Subcutaneous abdominal adipose tissue (tissue), 5 donors: ENCODE measurements around the gene C6orf136.

ENCODE experiments used
- H3K27ac ChIP-seq: one replicate; pipeline ENCODE4 v1.7.0; 2013; ENCODE audit warnings: low read depth, mild to moderate bottlenecking, inconsistent platforms, low read length, moderate library complexity
- H3K27me3 ChIP-seq, 5 donors: one replicate each; pipeline ENCODE4 v1.7.0; 2013; ENCODE audit warnings: low read length in 5 of 5, inconsistent platforms in 1 of 5; ENCODE audit not compliant: control insufficient read depth in 5 of 5, insufficient read depth in 4 of 5
- H3K36me3 ChIP-seq, 5 donors: one replicate each; pipeline ENCODE4 v1.7.0; 2013; ENCODE audit warnings: low read length in 5 of 5; ENCODE audit not compliant: control insufficient read depth in 5 of 5, insufficient read depth in 5 of 5
- H3K4me1 ChIP-seq, 5 donors: one replicate each; pipeline ENCODE4 v1.7.0; 2013; ENCODE audit warnings: low read length in 5 of 5, mild to moderate bottlenecking in 3 of 5, moderate library complexity in 1 of 5; ENCODE audit not compliant: control insufficient read depth in 5 of 5, insufficient read depth in 5 of 5
- H3K4me3 ChIP-seq, 5 donors: one replicate each; pipeline ENCODE4 v1.7.0; 2013; ENCODE audit warnings: low read length in 5 of 5, low read depth in 1 of 5
- H3K9ac ChIP-seq, 5 donors: one replicate each; pipeline ENCODE4 v1.7.0; 2013; ENCODE audit warnings: low read length in 5 of 5, mild to moderate bottlenecking in 4 of 5, moderate library complexity in 3 of 5
- H3K9me3 ChIP-seq, 5 donors: one replicate each; pipeline ENCODE4 v1.7.0; 2013; ENCODE audit warnings: low read length in 5 of 5; ENCODE audit not compliant: control insufficient read depth in 5 of 5
- donor health status: healthy.
- donor health status: healthy.
- donor health status: healthy.
- donor health status: healthy.
- donor health status: healthy.

C6orf136 gene

DNA sequence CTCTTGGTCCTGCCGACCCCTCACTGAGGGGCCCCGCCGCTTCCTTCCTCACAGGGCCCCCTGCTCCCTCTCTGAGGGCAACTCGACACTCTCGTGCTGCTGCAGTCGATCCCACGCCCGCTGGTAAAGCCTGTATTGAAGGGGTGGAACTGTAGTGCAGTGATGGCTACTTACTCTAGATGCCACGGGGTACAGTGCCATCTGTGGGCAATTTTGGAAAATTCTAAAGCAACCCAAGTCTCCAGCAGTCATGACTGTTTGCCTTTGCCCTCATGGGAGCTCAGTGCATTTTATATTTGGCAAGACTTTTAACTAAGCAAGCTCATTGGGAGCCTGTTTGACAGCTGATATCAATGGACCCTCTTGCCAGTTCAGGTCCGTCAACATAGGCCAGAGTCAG is 6.5 kb upstream of the C6orf136 start:
- Histone ChIP-seq H3K9me3 (no peaks in the 10 kb centered on the region), H3K36me3 (peaks cover 0 to 52% (median 27%) of the 10 kb centered on the region in 5 donors), H3K4me3 (no peak overlapping the region), H3K27ac (no peak overlapping the region), H3K9ac (no peak overlapping the region), H3K27me3 (no peaks in the 10 kb centered on the region), H3K4me1 (peaks cover 0 to 4% (median 0%) of the 10 kb centered on the region in 5 donors)

DNA sequence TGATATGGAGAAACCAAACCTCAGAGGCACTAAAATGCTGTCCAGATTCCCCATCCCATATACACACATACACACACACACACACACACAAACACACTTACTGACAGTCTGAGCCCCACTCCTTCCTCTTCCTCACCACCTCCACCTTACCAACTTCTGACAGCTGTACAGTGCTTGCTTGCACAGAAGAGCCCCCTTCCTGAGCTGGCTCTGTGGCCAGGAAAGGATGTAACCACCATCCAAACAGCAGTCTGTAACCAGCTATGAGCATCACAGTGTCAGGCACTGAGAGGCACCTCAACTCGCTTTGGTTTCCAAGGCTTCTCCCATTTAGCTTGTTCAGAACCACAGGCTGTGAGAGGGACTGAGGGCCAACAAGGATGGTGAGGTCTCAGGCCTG is 5.9 kb upstream of the C6orf136 start:
- Histone ChIP-seq H3K9ac (no peak overlapping the region), H3K9me3 (no peaks in the 10 kb centered on the region), H3K4me3 (no peak overlapping the region), H3K4me1 (peaks cover 0 to 4% (median 0%) of the 10 kb centered on the region in 5 donors), H3K36me3 (peaks cover 0 to 56% (median 29%) of the 10 kb centered on the region in 5 donors), H3K27ac (no peak overlapping the region), H3K27me3 (no peaks in the 10 kb centered on the region)

DNA sequence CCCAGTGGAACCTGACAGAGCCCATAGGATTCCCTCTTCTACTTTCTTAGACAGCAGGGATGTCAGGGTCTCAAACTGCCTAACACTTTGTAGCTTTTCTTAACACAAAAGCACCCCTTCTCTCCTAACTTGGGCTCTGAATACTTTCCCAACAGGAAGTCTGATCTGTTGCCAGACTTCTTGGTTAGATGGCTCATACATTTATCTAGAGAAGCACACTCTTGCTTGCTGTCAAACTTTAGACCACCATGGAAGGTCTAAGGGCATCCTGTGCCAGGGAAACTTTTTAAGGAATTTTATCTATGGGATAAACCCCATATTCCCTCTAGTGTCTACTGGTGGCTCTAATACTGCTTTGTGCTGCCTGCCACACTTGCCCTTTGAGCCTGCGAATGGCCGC is 3.3 kb upstream of the C6orf136 start:
- no peaks in the 10 kb centered on the region for H3K9me3 ChIP-seq
- peaks cover 0 to 47% (median 29%) of the 10 kb centered on the region in 5 donors for H3K36me3 ChIP-seq

DNA sequence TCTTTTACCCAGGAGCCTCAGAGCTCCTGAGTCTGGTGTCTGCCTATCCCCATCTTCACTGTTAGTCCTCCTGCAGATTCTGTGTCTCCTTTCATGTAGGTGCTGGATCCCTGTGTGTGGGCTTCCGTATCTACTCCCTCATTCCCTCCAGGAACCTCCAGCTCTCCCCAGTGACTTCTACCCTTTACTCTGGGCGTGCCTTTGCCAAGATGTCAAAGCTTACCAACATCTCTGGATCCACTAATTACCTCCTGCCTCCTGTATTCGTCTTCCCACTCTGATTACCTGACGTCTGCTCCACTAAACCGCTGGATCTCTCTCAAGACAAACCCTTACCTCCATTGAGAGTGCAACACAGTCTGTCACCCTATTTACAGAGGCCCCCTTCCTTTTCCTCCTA is 2.2 kb upstream of the C6orf136 start:
- Histone ChIP-seq H3K9me3 (no peaks in the 10 kb centered on the region), H3K36me3 (peaks cover 0 to 44% (median 29%) of the 10 kb centered on the region in 5 donors), H3K9ac (peak overlapping the region in 1 of 5 donors; percentile 38), H3K27me3 (no peaks in the 10 kb centered on the region), H3K4me3 (no peak overlapping the region), H3K4me1 (peaks cover 2 to 20% (median 17%) of the 10 kb centered on the region in 5 donors), H3K27ac (no peak overlapping the region)

More for the DNA sequence above, 3.3 kb upstream of the C6orf136 start:
- Histone ChIP-seq H3K4me1 (peaks cover 2 to 20% (median 17%) of the 10 kb centered on the region in 5 donors), H3K9ac (no peak overlapping the region), H3K27ac (no peak overlapping the region), H3K4me3 (no peak overlapping the region), H3K27me3 (no peaks in the 10 kb centered on the region)

DNA sequence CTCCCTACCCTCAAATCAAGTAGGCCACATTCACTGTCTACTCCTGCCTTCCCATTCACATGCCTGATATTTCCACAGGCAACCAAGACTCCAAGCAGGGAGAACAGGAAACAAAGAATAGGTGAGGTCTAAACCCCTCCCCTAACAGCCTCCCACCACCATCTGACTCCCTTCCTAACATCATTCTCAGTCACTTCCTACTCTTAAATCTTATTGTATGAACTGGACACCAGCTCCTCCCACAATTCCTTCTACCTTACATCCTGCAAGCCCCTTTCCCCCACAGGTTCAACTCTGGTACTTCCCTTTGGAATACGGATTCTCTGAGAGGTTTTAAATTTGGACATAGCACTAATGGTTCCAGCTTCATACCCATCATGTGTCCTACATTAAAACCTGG is 944 bp upstream of the C6orf136 start:
- Histone ChIP-seq H3K36me3 (peaks cover 0 to 36% (median 24%) of the 10 kb centered on the region in 5 donors), H3K27ac (no peak overlapping the region), H3K4me1 (peaks cover 2 to 17% (median 15%) of the 10 kb centered on the region in 5 donors), H3K27me3 (no peaks in the 10 kb centered on the region), H3K9ac (peak overlapping the region in 1 of 5 donors; percentile 66), H3K4me3 (no peak overlapping the region), H3K9me3 (no peaks in the 10 kb centered on the region)

DNA sequence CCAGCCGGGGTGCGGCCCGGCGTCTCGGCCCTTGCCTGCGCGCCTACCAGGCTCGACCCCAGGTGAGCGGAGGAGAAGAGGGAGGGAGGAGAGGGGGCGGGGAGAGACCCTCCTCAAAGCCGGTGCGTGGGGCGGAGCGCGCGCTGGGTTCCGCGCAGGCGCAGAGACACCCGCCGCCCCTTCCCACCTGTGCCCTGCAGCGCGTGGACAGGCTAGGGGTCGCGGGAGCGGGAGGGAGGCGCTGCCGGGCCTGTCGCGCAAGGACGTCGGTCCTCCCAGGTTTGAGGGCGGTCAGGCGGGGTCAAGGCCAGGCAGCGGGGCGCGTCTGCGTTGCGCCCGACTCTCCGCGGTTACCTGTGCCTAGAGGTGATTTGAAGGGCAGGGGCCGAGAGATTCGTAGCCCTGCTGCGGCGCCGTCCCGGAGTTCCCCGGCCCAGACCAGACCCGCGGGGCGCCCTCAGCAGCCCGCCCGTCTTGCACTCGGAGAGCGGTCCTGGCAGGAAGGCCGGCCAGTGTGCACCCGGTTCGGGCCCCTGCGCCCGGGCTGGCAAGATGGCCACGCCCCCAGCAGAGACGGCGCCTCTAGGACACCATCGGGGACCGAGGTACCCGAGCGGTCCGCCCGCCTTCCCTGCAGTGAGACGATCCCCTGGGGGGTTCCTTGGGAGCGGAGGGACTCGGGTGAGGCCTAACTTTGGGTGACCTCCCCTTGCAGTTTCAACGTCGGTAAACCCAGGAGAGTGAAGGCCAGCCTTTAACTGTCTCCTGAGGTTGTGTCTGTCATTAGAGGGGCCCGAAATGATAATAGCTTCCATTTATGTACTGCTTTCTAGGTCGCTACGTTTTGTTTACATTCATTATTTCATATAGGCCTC is 546 bp downstream of the C6orf136 start:
- H3K4me1 ChIP-seq: peaks cover 2 to 17% (median 15%) of the 10 kb centered on the region in 5 donors
- no peaks in the 10 kb centered on the region for H3K9me3 ChIP-seq
- H3K36me3 ChIP-seq: peaks cover 3 to 40% (median 30%) of the 10 kb centered on the region in 5 donors

DNA sequence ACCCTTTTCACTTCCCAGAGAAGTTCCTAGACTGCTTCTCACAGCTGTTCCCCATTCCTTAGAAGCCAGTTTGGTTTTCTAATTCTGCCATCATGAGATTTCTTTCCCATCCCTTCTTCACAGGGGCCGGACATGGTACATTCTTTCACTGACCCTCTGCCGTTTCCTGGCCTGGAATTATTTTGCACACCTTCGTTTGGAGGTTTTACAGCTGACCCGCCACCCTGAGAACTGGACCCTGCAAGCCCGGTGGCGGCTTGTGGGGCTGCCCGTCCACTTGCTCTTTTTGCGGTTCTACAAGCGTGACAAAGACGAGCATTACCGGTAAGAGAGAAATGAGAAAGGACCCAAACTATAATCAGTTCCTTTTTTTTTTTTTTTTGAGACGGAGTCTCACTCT is 4.2 kb downstream of the C6orf136 start:
- H3K36me3 ChIP-seq: peaks cover 5 to 56% (median 53%) of the 10 kb centered on the region in 5 donors
- H3K9me3 ChIP-seq: no peaks in the 10 kb centered on the region
- H3K9ac ChIP-seq: no peak overlapping the region
- H3K27ac ChIP-seq: no peak overlapping the region
- peaks cover 6 to 17% (median 15%) of the 10 kb centered on the region in 5 donors for H3K4me1 ChIP-seq
- no peaks in the 10 kb centered on the region for H3K27me3 ChIP-seq
- no peak overlapping the region for H3K4me3 ChIP-seq

More for the DNA sequence above, 546 bp downstream of the C6orf136 start:
- Histone ChIP-seq H3K27me3 (no peaks in the 10 kb centered on the region), H3K27ac (peak overlapping the region; percentile 77), H3K9ac (peak overlapping the region in 4 of 5 donors; percentile 83 to 91 (median 86)), H3K4me3 (peak overlapping the region; percentile 78 to 98 (median 80))

DNA sequence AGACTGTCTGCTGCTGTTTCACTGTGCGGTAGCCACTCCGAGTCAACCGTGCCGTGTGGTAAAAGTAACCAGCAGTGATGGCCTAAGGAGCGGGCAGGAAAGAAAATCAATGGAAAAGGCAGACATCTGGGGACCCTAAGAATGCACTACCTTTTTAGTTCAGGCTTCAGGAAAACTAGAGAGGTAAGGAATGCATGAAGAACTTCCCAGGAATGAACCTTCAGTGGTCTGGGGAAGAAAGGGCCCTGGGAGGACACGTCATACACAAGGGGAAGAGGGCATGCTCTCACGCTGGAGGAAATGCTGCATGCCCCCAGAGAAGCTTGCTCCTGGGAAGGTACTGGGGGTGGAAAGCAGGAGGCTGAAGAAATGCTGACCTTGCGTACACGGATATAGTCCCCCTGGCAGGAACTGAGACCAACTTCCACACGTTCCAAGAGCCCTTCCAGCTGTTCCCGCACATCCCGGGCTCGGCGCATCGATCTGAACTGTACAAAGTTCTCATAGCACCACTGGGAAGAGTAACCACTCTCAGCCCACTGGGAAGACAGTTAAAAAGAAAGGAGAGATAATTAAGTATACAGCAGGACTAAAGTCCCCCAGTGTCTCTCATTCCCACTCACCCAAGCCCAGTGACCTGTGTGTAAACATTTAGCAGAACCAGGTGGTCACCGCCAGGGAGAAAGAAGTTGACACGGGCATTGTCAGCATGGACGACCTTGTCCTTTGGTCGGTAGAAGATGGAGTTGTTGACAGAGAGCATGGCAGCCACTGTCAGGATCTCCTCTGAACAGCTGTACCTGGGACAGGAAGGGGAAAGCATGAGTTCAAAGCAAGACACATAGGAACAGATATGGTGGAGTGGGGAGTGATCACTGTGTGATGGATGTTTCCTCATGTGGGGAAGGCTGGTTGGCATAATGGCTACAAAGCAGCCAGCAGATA is 8.1 kb downstream of the C6orf136 start:
- no peak overlapping the region for H3K4me3 ChIP-seq
- H3K9ac ChIP-seq: peak overlapping the region in 1 of 5 donors; percentile 74
- H3K27me3 ChIP-seq: no peaks in the 10 kb centered on the region
- H3K9me3 ChIP-seq: no peaks in the 10 kb centered on the region
- no peak overlapping the region for H3K27ac ChIP-seq
- peaks cover 0 to 4% (median 0%) of the 10 kb centered on the region in 5 donors for H3K4me1 ChIP-seq
- peaks cover 5 to 95% (median 88%) of the 10 kb centered on the region in 5 donors for H3K36me3 ChIP-seq

DNA sequence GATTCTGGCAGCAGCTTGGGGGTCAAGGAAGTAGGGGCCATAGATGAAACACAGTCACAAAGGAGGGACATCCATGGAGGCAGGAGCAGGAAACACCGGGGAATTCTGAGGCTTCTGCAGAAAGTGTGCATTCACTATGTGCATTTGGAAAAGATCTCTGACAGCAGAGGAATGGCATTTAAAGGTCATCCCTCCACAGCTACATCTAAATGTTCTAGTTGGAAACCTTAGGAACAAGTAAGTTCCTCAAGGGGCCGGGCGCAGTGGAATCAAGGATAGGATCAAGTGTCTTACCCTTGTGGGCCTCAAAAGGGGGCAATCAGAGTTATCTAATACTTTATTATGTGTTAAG is 8.8 kb downstream of the C6orf136 start:
- Histone ChIP-seq H3K36me3 (peaks cover 5 to 98% (median 92%) of the 10 kb centered on the region in 5 donors), H3K27ac (no peak overlapping the region), H3K4me1 (peaks cover 0 to 4% (median 0%) of the 10 kb centered on the region in 5 donors), H3K4me3 (no peak overlapping the region), H3K9ac (no peak overlapping the region), H3K27me3 (no peaks in the 10 kb centered on the region), H3K9me3 (no peaks in the 10 kb centered on the region)
